ENCODE measurements around the gene RPL39L.

RPL39L gene

GRCh38 chr3:187122261-187122660, 17.0 kb downstream of the RPL39L start:
- DNase-seq = no peak
- Histone ChIP-seq H3K79me2 (ENCODE audit: insufficient read depth, low read length) (no peaks in the 10 kb centered on the region), H3K36me3 (ENCODE audit: insufficient read depth, low read length) (no peaks in the 10 kb centered on the region), H3K4me1 (ENCODE audit: insufficient read depth, low read length) (no peaks in the 10 kb centered on the region), H4K20me1 (ENCODE audit: insufficient read depth, low read length) (no peaks in the 10 kb centered on the region), H3K9ac (ENCODE audit: low read depth, low read length) (no peak overlapping the region), H2AFZ (ENCODE audit: low read depth, low read length) (no peak overlapping the region), H3K27ac (ENCODE audit: low read length) (no peak overlapping the region), H3K27me3 (ENCODE audit: insufficient read depth, low read length, poor library complexity) (peaks cover 11% of the 10 kb centered on the region), H3K4me2 (ENCODE audit: insufficient read depth, low read length) (no peak overlapping the region), H3K4me3 (ENCODE audit: low read depth in 1 of 2, low read length in 2 of 2) (no peak overlapping the region), H3K9me3 (ENCODE audit: insufficient read depth, low read length, severe bottlenecking) (no peaks in the 10 kb centered on the region)
- TF ChIP-seq CTCF (IDR thresholded peaks at IDR 0.05; ENCODE audit: borderline replicate concordance, extremely low read depth, low read length, poor library complexity, severe bottlenecking) (no peak), EZH2 (IDR thresholded peaks at IDR 0.05; ENCODE audit: borderline replicate concordance, low read depth, low read length, severe bottlenecking) (no peak)
- ATAC-seq (ENCODE audit: insufficient read depth, low read depth) = no peak

GRCh38 chr3:187120326-187120725, 19.0 kb downstream of the RPL39L start:
- Histone ChIP-seq H3K27me3 (ENCODE audit: insufficient read depth, low read length, poor library complexity) (peaks cover 16% of the 10 kb centered on the region), H2AFZ (ENCODE audit: low read depth, low read length) (no peak overlapping the region), H3K27ac (ENCODE audit: low read length) (no peak overlapping the region), H3K79me2 (ENCODE audit: insufficient read depth, low read length) (no peaks in the 10 kb centered on the region), H3K9ac (ENCODE audit: low read depth, low read length) (no peak overlapping the region), H3K9me3 (ENCODE audit: insufficient read depth, low read length, severe bottlenecking) (no peaks in the 10 kb centered on the region), H3K36me3 (ENCODE audit: insufficient read depth, low read length) (no peaks in the 10 kb centered on the region), H3K4me1 (ENCODE audit: insufficient read depth, low read length) (no peaks in the 10 kb centered on the region), H4K20me1 (ENCODE audit: insufficient read depth, low read length) (no peaks in the 10 kb centered on the region), H3K4me3 (ENCODE audit: low read depth in 1 of 2, low read length in 2 of 2) (no peak overlapping the region), H3K4me2 (ENCODE audit: insufficient read depth, low read length) (no peak overlapping the region)
- TF ChIP-seq CTCF (IDR thresholded peaks at IDR 0.05; ENCODE audit: borderline replicate concordance, extremely low read depth, low read length, poor library complexity, severe bottlenecking) = no peak
- no peak for TF ChIP-seq EZH2 (IDR thresholded peaks at IDR 0.05; ENCODE audit: borderline replicate concordance, low read depth, low read length, severe bottlenecking)
- no peak for ATAC-seq (ENCODE audit: insufficient read depth, low read depth)
- no peak for DNase-seq

- no peak overlapping the region for H3K27ac ChIP-seq (ENCODE audit: low read length)
- DNase-seq = no peak
Observed at GRCh38 chr3:187114511-187114910, 24.8 kb downstream of the RPL39L start.

More at GRCh38 chr3:187114511-187114910, 24.8 kb downstream of the RPL39L start:
- H3K9me3 ChIP-seq (ENCODE audit: insufficient read depth, low read length, severe bottlenecking) = no peaks in the 10 kb centered on the region
- H3K79me2 ChIP-seq (ENCODE audit: insufficient read depth, low read length) = no peaks in the 10 kb centered on the region
- no peak overlapping the region for H3K4me2 ChIP-seq (ENCODE audit: insufficient read depth, low read length)
- TF ChIP-seq CTCF (IDR thresholded peaks at IDR 0.05; ENCODE audit: borderline replicate concordance, extremely low read depth, low read length, poor library complexity, severe bottlenecking) = no peak
- no peak for TF ChIP-seq EZH2 (IDR thresholded peaks at IDR 0.05; ENCODE audit: borderline replicate concordance, low read depth, low read length, severe bottlenecking)
- no peaks in the 10 kb centered on the region for H3K36me3 ChIP-seq (ENCODE audit: insufficient read depth, low read length)
- no peak overlapping the region for H2AFZ ChIP-seq (ENCODE audit: low read depth, low read length)
- peaks cover 8% of the 10 kb centered on the region for H3K27me3 ChIP-seq (ENCODE audit: insufficient read depth, low read length, poor library complexity)
- no peaks in the 10 kb centered on the region for H3K4me1 ChIP-seq (ENCODE audit: insufficient read depth, low read length)
- H3K9ac ChIP-seq (ENCODE audit: low read depth, low read length) = no peak overlapping the region
- no peak for ATAC-seq (ENCODE audit: insufficient read depth, low read depth)
- no peak overlapping the region for H3K4me3 ChIP-seq (ENCODE audit: low read depth in 1 of 2, low read length in 2 of 2)
- no peaks in the 10 kb centered on the region for H4K20me1 ChIP-seq (ENCODE audit: insufficient read depth, low read length)
